HG02610 (cell line): ENCODE measurements around the gene C1QB.

Source experiments
- ATAC-seq: cut with Tn5 transposase; IDR thresholded peaks from one replicate; pipeline ENCODE4 v1.9.1; 2021; ENCODE audit warnings: mild to moderate bottlenecking, moderate library complexity; ENCODE audit not compliant: unreplicated experiment

Gene C1QB, protein sequence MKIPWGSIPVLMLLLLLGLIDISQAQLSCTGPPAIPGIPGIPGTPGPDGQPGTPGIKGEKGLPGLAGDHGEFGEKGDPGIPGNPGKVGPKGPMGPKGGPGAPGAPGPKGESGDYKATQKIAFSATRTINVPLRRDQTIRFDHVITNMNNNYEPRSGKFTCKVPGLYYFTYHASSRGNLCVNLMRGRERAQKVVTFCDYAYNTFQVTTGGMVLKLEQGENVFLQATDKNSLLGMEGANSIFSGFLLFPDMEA

DNA sequence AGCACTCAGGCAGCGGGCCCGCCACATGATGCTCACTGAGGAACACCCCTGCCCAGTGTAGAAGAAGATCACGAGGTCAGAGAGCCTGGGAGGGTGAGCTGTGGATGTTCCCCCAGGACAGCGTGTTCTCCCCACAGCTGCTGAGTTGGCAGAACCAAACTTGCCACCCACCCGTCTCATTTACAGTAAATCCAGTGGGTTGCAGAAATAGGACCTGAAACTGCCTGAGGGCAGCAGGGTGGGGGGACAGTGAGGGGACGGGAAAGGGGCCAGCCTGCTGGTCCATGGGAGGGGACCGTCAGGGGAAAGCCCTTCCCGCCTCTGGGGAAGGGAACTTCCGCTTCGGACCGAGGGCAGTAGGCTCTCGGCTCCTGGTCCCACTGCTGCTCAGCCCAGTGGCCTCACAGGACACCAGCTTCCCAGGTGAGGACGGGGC lies at the start of gene C1QB:
Gene C1QB, plus strand, starts transcription at position 356 of the 436 bp plus-strand sequence. CDS start 6,227 bp downstream, outside the sequence.
- no peak for ATAC-seq

GRCh38 chr1:22606161-22606560 lies 46.9 kb upstream of the C1QB start:
- ATAC-seq, result no peak

- ATAC-seq, result no peak
Observed at GRCh38 chr1:22607154-22607553, 45.9 kb upstream of the C1QB start.

DNA sequence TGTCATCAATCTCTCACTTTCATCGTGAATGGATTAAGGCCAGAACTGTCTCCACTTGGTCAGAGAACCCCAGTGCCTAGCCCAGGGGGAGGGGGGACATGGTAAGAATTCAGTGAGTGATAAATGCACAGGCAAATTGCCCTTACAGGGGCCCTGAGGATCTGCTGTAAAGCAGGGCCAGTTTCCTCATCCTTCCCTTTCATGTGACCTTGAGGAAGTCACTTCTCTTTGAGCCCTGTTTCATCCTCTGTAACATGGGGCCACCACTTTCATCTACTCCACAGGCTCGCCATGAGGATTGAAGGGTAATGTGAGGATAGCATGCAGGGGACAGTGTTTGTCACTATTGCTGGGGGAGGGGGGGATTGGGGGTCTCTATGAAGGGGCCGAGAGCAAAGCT lies 44.7 kb upstream of the C1QB start:
- no peak for ATAC-seq

- no peak for ATAC-seq
Observed at GRCh38 chr1:22609291-22609690, 43.7 kb upstream of the C1QB start.

DNA sequence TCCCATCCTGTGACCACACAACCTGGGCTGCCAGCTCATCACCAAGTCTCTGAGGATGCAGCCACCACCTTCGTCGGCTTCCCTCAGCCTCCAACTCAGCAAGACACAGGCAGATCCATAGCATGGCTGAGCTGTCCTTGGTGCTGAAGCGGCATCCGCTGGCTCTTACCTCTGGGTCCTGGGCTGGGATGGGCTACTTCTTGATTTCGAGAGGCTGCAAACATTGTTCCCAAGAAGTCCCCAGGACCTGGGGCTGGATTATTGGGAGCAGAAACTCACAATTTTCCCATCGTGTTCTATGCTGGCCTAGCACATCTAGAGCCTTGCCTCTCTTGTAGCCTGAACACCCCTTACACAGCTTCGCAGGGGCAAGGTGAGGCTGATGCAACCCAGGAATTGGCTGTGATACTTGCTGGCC lies 41.5 kb upstream of the C1QB start:
- no peak for ATAC-seq

DNA sequence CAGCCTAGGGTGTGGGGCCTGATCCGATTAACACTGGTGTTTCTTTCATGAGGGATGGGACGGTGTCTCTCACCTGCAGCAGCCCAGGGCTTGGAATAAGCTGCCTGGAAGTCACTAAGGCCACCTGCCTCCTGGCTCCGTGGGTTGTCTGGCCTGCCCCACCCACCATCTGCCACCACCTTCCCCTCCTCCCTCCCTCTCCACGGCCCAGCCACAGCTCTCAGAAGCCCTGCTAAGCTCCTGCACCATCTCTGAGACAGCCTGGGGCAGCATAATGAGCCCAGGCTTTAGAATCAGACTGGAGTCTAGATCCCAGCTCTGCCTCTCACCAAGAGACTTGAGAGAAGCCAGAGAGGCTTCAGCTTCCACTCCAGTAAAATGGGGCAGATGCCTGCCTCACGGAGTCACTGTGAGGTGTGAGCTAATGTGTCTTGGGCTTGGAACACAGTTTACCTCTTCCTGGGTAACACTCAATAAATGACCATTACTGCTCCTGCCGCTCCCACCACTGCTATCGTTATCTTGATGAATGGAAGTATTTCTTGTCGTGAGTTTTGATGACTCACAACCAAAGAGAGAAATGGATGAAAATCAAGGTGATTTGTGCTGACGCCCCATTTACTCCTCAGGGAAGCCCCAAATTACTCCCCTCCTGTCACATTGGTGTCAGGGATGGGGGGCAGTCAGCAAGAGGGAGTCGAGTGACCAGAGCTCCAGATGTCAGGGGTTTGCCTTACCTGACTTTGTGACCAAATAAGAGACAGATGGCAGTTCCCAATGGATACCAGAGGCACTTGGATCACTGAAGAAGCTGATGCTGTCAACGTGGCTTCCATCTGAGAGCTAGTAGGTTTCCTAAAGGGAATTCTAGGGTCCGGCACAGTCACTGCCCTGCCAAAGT lies 40.1 kb upstream of the C1QB start:
- ATAC-seq, result no peak

DNA sequence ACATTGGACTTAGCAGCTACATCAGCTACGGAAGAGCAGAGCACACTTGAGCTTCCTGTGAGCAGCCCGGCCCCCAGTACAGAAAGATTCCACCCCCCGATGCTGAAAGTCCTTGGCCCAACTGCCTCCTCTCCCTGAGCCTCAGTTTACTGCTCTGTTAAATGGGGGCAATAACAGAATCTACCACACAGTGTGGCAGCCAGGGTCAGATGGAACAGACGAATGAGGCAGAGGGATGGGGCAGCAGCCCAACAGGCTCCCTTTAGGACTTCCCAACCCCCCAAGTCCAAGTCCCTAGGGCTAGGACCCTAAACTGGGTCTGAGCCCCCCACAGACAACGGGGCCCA lies 39.5 kb upstream of the C1QB start:
- ATAC-seq, result no peak

GRCh38 chr1:22613951-22614350 lies 39.1 kb upstream of the C1QB start:
- ATAC-seq, result no peak

DNA sequence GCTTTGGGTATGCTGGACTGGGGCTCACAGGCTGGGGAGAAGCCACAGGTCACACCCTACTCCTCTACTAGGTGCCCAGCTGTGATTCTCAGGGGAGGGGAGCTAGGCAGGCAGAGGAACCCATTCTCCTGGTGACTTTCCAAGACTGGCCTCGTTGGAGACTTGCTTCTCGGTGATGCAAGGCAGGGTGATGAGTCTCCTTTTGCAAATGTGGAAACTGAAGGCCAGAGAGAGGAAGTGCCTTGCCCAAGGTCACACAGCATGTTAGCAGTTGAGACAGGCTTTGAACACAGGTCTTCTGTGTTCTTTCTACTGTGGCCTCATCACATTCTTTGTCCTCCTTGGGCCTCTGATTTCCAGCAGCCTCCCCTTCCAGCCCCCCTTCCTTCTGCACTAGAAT lies 37.1 kb upstream of the C1QB start:
- ATAC-seq, result no peak

DNA sequence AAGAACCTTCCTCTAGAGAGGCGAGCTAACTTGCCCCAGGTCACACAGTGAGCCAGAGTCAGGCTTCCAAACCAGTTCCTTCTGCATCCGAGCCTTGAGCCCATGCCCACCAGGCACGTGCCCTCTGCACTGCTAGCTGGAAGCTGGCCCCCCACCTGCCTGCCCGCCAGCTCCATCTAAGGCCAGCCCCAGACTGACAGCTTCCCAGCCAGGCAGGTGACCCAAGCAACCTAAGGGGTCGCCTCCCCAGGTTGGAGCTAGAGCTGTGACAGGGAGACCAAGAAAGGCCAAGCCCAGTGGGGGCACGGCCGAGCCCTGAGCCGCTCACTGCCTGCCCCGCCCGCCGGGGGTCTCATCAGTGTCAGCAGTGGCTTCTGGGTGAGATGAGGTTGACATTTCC lies 36.5 kb upstream of the C1QB start:
- ATAC-seq, result no peak

DNA sequence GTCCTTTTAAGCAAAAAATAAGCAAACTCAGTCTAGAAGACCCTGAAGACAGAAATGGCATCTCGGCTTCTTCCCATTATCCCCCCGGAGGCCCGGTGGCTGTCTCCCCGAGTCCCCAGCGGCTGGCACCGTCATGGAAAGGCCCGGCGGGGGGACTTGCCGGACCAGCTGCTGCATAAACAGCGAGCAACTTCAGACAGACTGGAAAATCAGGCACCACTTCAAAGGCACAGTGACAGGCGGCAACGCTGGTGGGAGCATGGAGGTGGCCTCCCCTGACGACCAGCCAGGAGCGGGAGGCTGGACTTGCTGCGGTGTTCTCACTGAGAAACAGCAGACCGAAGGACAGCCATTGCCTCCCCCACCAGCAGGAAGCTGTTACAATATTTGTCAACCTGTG lies 35.0 kb upstream of the C1QB start:
- ATAC-seq, result no peak

DNA sequence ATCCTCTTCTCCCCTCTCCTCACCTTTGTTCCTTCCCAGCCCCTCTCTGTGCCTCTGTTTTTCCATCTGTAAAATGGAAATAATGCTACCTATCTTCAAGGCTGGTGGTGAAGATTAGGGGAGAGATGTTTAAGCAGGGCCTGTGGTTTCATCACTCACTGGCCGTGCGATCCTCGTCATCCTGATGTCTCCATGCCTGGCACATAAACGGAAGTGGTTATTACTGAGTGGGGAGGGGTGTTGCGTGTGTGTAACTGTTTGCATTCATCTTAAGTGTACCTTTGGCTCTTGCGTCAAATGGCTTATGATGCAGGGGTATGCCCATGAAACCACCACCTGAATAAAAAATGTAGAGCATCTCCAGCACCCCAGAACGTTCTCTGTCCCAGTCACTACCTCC lies 33.8 kb upstream of the C1QB start:
- ATAC-seq, result no peak

DNA sequence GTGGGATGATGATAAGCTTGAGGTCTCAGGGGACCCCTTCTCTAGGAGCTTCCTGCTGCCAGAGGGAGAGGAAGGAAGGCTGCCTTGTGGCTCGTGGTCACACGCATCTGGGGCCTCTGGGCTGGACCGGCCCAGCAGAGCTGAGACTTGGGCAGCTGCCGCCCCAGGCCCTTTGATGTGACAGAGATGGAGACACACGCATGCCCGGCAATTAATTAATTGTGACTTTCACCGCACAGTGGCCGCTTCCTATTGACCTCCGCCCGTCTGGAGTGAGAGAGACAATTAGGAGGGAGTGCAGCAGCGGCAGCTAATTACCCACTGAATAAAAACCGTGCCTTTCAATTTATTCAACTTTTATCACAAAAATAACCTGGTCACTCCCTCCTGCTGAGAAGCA lies 33.2 kb upstream of the C1QB start:
- no peak for ATAC-seq

GRCh38 chr1:22621761-22622160 lies 31.3 kb upstream of the C1QB start:
- ATAC-seq, result no peak

DNA sequence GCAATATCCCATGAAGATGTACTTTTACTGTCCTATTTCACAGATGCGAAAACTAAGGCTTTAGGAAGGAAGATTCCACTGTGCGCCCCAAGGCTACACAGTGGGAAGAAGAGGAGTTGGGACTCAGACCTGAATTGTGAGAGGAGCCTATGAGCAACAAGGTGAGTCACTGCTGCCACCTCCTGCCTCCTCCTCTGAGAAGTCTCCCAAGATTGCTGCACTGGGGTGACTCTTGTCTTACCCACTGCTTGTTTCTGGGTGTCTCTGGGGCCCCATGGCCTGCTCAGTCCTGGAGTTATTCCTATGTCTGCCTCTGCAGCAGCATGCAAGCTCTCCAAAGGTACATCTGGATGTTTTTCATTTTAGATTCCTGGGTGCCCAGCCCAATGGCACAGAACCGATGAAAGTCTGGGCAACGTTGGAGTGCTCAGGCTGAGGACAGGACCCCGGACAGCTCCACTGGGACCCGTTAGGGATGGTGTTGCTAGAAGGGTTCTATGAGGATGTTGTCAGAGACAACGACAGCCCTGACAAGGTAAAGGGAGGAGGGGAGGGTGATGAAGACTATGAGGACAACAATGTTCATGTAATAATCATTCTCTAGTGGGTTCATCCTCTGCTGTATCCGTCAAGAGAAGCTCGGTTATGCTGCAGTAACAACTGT lies 27.6 kb upstream of the C1QB start:
- ATAC-seq, result no peak

GRCh38 chr1:22626237-22627157 lies 26.5 kb upstream of the C1QB start:
- ATAC-seq, result no peak

DNA sequence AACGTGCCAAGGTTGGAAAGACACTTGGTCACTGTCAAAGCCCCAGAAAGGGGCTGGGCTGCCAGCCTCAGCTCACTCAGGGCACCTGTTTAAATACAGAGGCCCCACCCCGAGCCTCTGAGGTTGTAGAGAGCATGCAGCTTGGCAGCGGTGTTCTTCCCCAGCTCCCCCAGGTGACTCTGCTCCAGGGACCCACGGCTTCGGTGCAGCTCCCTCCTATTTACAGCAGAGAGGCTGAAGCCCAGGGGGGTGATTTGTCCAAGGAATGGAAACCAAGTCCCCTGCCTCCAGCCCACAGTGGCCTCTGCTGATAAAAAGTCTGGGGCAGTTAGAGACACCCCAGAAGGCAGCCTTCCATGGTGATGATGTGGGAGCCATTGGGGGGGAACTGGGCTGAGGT lies 25.7 kb upstream of the C1QB start:
- ATAC-seq, result no peak

DNA sequence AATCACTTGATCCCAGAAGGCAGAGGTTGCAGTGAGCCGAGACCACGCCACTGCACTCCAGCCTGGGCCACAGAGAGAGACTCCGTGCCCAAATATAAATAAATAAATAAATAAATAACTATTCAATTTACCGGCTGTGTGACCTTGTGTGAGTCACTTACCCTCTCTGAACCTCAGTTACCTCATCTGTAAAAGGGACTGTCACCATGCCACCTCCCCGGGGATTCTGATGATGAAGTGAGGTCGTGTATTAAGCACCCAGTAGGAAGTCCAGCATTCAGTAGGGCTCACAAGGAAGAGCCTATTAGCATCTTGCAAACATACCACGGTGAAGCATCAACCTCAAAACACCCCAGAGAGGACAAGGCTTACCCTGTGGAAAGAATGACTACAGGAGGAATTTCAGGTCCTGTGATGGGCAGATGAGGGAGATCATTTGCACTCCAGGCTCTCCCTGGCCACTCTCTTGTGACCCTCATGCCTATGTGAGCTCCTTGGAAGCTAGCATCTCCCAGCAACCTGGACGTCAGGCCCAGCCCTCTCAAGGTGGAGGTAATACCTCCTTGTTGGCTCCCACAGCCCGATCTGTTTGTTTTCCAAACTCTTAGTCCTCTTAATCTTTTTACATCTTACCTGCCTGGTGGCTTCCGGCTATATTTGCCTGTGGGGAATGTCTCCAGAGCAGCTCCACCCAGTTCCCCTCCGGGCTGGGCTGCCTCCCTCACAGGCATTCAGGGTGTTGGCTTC lies 24.2 kb upstream of the C1QB start:
- no peak for ATAC-seq

DNA sequence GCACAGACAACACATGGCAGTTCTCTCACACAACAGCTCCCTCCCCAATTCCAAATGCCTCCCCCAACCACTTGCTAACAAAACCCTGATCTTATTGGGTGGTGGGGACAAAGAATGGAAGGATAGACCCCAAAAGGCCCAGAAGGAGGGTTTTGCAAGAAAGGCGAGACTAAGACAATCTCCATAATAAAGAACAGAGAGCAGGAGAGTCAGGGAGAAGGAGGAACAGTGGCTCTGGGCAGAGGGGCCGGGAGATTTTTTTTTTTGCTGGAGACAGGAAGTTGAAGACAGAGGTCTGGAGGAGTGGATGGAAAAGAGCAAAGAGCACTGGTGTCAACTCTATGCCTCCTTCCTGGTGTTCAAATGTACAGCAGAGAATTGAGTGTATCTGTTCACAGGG lies 23.1 kb upstream of the C1QB start:
- no peak for ATAC-seq
